ENCODE measurements around the gene HES6.
"Not testable (repeated sequence)": the region's sequence is repeated elsewhere in the genome, so short reads cannot be mapped to it uniquely, and the experiment has no call there.

The HES6 gene

DNA sequence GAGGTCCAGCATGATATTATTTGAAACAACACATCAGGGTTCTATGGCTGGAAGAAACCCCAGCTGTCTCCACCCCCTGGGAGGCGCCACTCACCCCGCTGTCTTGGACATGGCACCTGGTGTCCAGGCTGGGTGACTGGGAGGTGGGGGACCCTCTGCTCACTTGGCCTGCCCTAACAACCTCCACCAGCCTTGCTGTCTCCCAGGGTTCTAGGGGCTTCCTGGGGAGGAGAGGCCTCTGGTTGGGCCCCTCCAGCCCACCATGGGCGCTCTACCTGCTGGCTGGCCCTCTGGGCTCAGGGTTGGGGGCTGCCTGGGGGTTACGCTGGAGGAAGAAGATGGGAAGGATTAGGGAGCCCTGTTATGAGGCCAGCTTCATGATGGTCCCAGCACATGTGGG is 32.3 kb upstream of the HES6 start:
- no peak for DNase-seq

- not testable (repeated sequence) for DNase-seq
These were observed 31.8 kb upstream of the HES6 start for GRCh38 chr2:238271686-238272085.

DNA sequence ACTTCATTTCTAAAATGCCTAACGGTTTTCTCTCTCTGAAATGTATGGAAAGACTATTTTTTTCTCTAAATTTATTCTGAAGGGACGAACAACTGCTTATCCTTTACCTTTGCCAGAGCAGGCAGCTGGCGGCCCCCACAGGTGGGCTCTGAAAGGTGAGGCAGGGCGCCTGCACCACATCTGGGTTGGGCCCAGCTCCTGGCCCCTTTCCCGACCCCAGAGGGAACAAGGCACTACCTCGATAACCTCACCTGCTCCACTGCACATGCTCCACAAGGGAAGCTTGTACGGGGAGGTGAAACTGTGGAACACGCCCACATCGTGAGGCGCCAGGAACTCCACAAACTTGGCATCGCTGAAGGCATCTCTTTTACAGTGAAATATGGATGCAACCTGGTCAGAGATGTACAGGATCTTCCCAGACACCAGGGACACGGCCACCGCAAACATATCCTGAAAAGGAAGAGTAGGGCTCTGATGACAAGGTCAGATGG is 31.3 kb upstream of the HES6 start:
- no peak for DNase-seq

DNA sequence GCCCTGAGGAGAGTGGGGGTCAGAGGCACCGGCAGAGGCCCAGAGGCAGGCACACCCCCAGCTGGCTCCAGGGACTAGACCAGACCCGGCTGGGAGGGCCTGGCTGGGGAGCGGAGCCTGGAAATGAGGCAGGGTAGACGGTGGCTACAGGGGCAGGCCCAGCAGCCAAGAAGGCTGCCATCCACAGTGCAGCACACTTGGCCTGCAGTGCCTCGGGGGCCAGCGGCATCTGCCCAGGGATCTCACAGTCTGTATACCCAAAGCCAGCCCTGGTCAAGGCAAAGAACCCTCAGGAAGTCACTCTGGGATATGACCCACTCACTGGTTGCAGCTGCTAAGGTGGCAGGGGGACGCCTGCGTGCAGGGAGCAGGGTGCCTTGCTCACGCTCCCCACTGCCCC is 30.8 kb upstream of the HES6 start:
- DNase-seq, result no peak

GRCh38 chr2:238269741-238270140 is 29.9 kb upstream of the HES6 start:
- no peak for DNase-seq

DNA sequence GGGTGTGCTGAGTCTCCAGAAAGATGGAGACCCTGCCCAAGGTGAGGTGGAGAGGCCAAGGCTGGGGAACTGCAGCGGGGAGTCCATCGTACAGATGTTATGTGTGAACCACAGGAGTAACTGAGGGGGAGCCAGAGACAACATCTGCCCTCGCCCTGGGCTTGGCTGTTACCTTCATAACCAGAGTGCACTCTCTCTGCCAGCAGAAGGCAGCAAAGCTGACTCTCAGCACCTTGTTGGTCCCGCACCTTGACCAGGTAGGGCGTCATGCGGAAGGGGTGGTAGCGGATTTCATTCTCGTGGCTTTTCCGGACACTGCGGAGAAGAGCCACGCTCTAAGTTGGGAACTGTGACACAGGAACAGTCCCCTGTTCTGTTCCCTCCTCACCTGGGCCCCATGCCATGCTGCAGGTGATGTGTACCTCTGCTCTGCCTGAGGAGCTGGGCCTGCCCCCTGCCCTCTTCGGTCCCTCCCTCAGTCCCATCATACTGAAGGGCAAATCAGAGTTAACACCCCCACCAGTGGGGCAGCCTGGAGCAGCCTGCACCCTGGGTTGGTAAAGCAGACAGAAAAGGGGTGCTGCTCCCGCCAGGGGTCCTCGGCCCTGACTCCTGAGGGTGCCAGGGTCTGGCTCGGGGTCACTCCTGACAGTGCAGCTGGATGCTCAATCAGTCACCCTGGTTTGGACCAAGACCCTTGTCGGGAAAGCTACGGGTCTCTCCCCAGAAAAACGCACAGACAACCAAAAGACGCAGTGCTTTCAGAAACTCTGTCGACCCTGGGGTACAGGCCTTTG is 28.2 kb upstream of the HES6 start:
- no peak for DNase-seq

DNA sequence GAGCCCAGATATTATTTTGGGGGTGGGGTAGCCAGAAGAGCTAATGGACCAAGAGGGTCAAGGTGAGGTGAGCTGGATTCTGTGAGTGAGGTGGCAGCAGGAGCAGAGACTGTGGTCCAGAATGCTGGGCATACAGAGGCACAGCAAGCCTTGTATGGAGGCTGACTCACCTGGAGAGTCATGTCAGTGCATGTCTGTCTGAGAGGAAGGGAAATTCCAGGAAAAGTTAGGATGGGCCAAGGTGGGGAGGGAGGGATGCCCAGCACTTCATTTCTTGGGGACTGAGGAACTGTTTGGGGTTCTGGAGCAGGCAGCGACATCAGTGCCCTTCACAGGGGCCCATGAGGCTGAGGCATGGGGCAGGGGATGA is 27.5 kb upstream of the HES6 start:
- no peak for DNase-seq

- DNase-seq, result no peak
These were observed 25.8 kb upstream of the HES6 start for GRCh38 chr2:238265605-238266004.

DNA sequence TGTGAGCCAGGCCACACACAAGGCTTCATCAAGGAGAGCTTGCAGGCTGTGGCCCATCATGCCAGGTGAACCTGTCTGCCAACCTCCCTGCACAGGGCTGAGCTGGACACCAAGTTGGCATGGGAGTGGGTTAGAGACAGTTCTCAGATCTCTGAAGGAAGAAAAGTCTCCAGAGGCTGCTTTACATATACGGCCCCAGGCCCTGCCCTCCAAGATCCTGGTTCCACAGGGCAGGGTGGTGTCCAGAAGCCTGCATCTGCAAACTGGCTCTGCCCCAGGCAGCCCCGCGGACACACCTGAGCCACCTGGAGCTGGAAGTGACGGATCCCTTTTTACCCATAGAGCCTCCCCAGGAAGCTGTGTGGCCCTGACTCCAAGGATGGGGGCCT is 24.2 kb upstream of the HES6 start:
- no peak for DNase-seq

GRCh38 chr2:238263204-238264071 is 23.6 kb upstream of the HES6 start:
- DNase-seq, result peak; percentile 66

- DNase-seq, result no peak
These were observed 22.8 kb upstream of the HES6 start for GRCh38 chr2:238262496-238263122.

- DNase-seq, result no peak
These were observed 22.0 kb upstream of the HES6 start for GRCh38 chr2:238261718-238262375.

DNA sequence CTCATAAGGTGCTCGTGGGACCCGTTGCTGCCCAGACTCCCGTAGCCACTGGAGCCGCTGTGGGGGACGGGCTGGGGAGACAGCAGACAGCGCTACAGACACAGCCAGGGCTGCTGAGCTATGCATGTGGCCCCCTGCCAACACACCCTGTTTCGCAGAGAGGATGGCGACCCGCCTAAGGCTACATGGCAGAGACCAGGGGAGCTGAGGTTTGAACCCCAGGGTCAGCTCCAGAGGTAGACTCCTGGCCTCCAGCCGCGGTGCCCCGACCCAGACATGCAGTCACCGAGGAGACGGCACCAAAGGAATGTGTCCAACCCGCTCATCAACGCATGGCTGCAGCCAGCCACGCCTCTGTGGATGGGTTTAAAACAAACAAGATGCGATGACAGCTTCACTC is 21.0 kb upstream of the HES6 start:
- no peak for DNase-seq

DNA sequence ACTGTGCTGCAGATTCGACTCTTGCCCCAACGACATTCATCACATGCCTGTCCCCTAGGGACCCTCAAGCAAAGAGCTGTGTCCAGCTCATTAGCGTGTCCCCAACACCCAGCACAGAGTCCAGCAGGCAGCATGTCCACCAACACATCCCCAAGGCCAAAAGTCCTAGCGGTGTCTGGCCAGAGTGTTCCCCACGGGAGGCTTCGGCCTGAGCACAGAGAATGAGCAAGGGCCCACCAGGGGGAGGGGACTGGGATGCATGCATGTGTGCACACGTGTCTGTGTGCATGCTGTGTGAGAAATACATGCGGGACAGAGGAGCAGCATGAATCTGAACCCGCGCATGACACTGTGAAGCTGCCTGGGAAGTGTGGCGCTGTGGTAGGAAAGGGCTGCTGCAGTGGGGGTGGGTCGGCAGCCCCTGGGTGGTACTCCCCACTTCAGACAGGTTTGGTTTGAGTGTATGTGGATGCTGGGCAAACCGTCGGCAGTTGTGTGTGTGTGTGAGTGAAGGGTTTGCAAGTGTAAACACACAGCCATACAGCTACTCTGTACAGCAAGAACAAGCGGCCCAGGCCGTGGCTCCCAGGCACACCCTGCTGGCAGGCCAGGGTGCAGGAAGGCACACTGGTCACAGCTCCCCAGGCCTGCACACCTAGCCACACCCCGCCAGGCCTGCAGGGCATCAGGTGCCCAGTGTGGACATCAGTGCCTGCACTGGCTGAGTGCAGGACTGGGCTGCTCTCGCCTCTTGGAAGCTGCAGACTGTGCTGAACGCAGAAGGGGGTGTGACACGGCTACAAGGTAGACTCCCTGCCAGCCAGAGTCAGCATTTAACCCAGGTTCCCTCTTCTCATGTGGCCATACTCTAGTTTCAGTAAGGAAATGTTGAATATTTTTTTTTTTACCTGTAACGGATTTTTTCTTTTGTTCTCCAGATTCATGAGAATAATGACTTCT is 19.5 kb upstream of the HES6 start:
- DNase-seq, result no peak

- no peak for DNase-seq
These were observed 18.2 kb upstream of the HES6 start for GRCh38 chr2:238257786-238258700.

DNA sequence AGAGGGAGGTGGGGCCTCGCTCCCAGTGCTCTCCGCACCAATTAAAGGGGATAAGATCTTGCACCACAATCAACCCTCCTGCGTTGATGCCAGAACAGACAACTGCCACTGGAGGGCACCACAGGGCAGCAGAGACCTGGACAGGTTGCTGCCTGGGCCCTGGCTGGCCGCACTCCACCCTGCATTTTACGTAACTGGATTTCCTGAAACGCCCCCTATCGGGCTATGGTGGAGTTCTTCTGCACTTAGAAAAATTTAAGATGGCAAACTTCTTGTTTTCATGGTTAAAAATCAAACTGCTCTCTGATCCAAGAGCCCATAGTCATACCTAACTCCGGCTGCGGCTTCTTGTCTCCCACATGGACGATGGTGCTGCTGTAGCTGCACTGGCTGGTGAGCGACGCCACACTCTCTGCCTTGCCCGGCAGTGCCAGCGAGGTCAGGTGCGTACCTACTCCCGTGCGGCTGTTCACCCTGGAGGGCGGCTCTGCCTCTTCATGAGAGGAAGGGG is 16.8 kb upstream of the HES6 start:
- DNase-seq, result peak; percentile 92

DNA sequence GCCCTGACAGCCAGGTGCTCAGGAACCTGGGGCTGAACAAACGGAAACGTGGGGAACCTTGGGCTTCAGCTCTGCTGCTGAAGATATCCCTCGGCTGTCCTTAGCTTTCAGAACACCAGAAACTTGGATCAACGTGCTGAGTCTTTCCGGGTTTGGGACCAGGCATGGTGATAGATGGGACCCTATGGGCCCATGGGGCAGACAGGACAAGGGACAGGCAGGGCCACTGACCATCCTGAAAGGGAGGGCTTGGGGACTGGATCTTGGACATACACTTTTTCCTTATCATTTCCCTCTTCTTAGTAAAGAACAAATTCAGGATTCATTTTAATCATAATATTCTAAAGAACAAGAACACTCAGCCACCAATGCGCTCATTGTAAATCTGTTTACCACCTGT is 16.3 kb upstream of the HES6 start:
- no peak for DNase-seq

DNA sequence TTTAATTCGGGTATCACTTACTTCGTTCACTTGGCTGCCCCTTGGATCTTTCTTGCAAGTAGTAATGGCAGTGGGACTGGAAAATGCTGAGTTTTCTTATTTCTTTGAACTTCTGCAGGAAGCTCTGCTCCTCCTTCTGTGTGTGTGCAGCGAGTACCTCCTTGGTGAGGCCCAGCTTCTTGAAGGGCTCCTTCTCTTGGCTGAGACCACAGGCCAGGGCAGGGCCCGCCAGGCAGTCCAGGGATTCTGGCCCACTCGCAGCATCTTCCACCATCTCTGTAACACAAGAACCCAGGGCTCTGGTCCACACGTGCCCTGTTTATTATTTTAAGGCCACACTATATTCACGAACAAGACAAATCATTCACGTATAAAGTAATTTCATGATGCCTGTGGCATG is 15.8 kb upstream of the HES6 start:
- no peak for DNase-seq

GRCh38 chr2:238255151-238255551 is 15.3 kb upstream of the HES6 start:
- DNase-seq, result no peak

DNA sequence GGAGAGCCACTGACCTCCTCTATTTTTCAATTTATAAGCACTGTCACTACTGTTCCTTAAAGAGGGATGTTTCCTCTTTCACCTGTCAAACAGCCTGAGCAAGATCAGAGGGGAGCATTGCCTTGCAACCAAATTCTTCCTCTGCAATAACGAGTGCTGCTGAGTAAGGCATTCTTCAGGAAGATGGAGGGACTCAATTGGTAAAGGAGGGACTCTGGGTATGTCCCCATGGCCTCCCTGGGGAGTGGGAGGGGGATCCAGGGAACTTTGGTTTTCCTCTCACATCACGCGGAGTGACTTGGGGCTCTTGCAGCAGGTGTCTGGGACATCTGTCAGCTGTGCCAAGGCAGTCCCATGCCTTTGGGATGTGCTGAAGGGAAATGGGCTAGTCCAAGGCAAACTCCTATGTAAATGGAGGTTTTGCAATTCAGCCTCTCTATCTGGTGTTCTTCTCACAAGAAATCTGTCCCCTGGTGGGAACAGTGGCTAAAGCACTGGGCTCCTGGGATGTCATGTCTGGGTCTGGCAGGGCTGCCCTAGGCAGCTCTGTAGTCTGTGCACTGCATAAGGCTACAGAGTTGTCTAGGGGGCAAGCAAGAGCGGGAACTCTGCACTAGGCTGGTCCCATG is 14.4 kb upstream of the HES6 start:
- no peak for DNase-seq

Data from NCI-H510A treated with DMSO at 0.1 percent for 48 hours (cell line).